OCI-LY7 (cell line): ENCODE results near the gene GOLGA8K.
"Not testable (repeated sequence)": the region's sequence is repeated elsewhere in the genome, so short reads cannot be mapped to it uniquely, and the experiment has no call there.

Experiments
- EZH2phosphoT487 ChIP-seq: fragments of 200-600 bp; sonication (generic); IDR thresholded peaks from 2 replicates; pipeline ENCODE4 v1.6.1; 2018; ENCODE audit warnings: low read depth, borderline replicate concordance, mild to moderate bottlenecking, mixed run types, antibody characterized with exemption, low read length, moderate library complexity, mixed read lengths
- TF ChIP-seq, protein P1 (sequence below): fragments of 200-600 bp; sonication (generic); conservative IDR thresholded peaks from 2 replicates; pipeline ENCODE4 v1.5.1; 2014; ENCODE audit warnings: mild to moderate bottlenecking, antibody characterized with exemption, low read length, moderate library complexity, mixed read lengths

DNA sequence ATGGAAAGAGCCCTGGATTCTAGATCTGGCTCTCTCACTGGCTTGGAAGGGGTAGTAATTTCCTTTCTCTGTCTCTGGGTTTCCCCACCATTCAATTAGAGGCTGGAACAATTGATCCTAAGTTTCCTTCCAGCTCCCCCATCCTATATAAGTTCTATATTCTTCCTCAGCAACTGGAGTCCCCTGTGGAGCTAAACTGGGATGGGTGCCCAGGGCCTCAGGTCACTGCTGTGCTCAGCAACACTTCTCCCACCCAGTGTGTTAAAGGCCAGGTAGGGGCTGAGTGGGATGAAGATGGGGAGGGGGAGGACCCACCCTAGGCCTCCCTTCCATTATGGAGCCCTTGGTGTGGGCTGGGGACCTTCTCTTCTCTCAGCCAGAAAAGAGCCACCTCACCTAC is 46.2 kb downstream of the GOLGA8K start:
- TF ChIP-seq, protein P1, sequence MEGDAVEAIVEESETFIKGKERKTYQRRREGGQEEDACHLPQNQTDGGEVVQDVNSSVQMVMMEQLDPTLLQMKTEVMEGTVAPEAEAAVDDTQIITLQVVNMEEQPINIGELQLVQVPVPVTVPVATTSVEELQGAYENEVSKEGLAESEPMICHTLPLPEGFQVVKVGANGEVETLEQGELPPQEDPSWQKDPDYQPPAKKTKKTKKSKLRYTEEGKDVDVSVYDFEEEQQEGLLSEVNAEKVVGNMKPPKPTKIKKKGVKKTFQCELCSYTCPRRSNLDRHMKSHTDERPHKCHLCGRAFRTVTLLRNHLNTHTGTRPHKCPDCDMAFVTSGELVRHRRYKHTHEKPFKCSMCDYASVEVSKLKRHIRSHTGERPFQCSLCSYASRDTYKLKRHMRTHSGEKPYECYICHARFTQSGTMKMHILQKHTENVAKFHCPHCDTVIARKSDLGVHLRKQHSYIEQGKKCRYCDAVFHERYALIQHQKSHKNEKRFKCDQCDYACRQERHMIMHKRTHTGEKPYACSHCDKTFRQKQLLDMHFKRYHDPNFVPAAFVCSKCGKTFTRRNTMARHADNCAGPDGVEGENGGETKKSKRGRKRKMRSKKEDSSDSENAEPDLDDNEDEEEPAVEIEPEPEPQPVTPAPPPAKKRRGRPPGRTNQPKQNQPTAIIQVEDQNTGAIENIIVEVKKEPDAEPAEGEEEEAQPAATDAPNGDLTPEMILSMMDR, result not testable (repeated sequence)
- TF ChIP-seq EZH2phosphoT487, result not testable (repeated sequence)
